K562 (cell line): ENCODE measurements around the gene SLC25A10. TPM values are rescaled to one million over a fixed set of nuclear protein-coding genes. Genes with fewer than 3 reads are reported as not detected.

ENCODE experiments used
- ATAC-seq: fragments of 200-7000 bp; cut with Tn5 transposase; 3 replicates; pipeline ENCODE4 v1.9.1; 2020; ENCODE audit warnings: moderate library complexity
- BruUV-seq: library from RNA; stranded (reverse); fragments of 400-500 nt; replicated peaks from 2 replicates; lab custom pipeline; 2021; lab: Mats Ljungman, UMichigan
- CTCF ChIA-PET: fragments of 300-600 bp; formaldehyde crosslinking; extraction: SDS; loops from one replicate; lab custom pipeline; 2021; ENCODE audit warnings: low intra/inter-chr PET ratio; lab: Yijun Ruan, JAX
- POLR2A ChIA-PET: fragments of 300-600, 350-650 bp; sonication (Branson Sonifier 250); formaldehyde crosslinking; extraction: SDS; loops from one replicate; lab custom pipeline; 2021; ENCODE audit warnings: antibody characterized with exemption, inconsistent platforms; lab: Yijun Ruan, JAX
- DNase-seq, 4 experiments: peaks; one replicate each; pipeline versions ENCODE4 v3.0.0 to v3.0.0-alpha.2; 2011 to 2018; ENCODE audit warnings: low spot score in 3 of 4, mixed read lengths in 3 of 4; ENCODE audit errors: extremely low read depth in 1 of 4
- FAIRE-seq: peaks from 2 replicates; lab custom pipeline; 2011; peaks lifted over from hg19 to GRCh38; lab: Jason Lieb, UNC
- H2AFZ ChIP-seq: 2 replicates; pipeline ENCODE4 v1.6.0; 2011; ENCODE audit warnings: low read depth, low read length, control low read depth, inconsistent platforms
- H3K27ac ChIP-seq: fragments of 200-600 bp; 3 replicates; pipeline ENCODE4 v1.8.0; 2011; ENCODE audit warnings: low read depth, mild to moderate bottlenecking, control low read depth, inconsistent platforms, low read length, moderate library complexity, mixed read lengths; ENCODE audit errors: extremely low read depth
- H3K27me3 ChIP-seq, 2 experiments: fragments of 300-600 bp in 1 of 2; 2 replicates in 1 of 2; 3 replicates in 1 of 2; pipeline versions ENCODE4 v1.6.0 to v1.8.0; 2011; ENCODE audit warnings: inconsistent platforms in 2 of 2, low read length in 2 of 2, mild to moderate bottlenecking in 1 of 2, mixed read lengths in 1 of 2, moderate library complexity in 1 of 2; ENCODE audit not compliant: control insufficient read depth in 2 of 2, insufficient read depth in 2 of 2
- H3K36me3 ChIP-seq: fragments of 300-600 bp; 3 replicates; pipeline ENCODE4 v1.8.0; 2011; ENCODE audit warnings: mild to moderate bottlenecking, low read length, inconsistent platforms; ENCODE audit not compliant: control insufficient read depth, insufficient read depth
- H3K4me1 ChIP-seq, 2 experiments: fragments of 200-600 bp in 1 of 2; replicated peaks in 1 of 2; 2 replicates in 1 of 2; 3 replicates in 1 of 2; pipeline versions ENCODE4 v1.5.1 to v1.8.0; 2011; ENCODE audit warnings: inconsistent platforms in 2 of 2, low read length in 2 of 2, mild to moderate bottlenecking in 1 of 2, mixed read lengths in 1 of 2, moderate library complexity in 1 of 2; ENCODE audit not compliant: control insufficient read depth in 2 of 2, insufficient read depth in 2 of 2
- H3K4me2 ChIP-seq: 2 replicates; pipeline ENCODE4 v1.6.1; 2011; ENCODE audit warnings: low read length, control low read depth, inconsistent platforms, mixed read lengths; ENCODE audit not compliant: insufficient read depth
- H3K4me3 ChIP-seq: fragments of 200-600 bp; sonication (generic), shearing (Covaris generic); 2 replicates; pipeline ENCODE4 v1.5.1; 2016; ENCODE audit warnings: control low read depth, inconsistent platforms
- H3K79me2 ChIP-seq: fragments of 200-600 bp; 3 replicates; pipeline ENCODE4 v1.8.0; 2011; ENCODE audit warnings: low read length, inconsistent platforms; ENCODE audit not compliant: control insufficient read depth, insufficient read depth
- H3K9ac ChIP-seq, 2 experiments: 2 replicates each; pipeline versions ENCODE4 v1.6.0 to v1.6.1; 2011; ENCODE audit warnings: low read depth in 2 of 2, low read length in 2 of 2, control low read depth in 1 of 2, inconsistent platforms in 1 of 2, mild to moderate bottlenecking in 1 of 2, mixed read lengths in 1 of 2; ENCODE audit not compliant: insufficient read depth in 1 of 2
- H3K9me1 ChIP-seq: one replicate; pipeline ENCODE4 v1.6.0; 2011; ENCODE audit warnings: inconsistent platforms, mild to moderate bottlenecking, low read length, moderate library complexity; ENCODE audit not compliant: control insufficient read depth, insufficient read depth
- H3K9me3 ChIP-seq: replicated peaks from 2 replicates; pipeline ENCODE4 v1.5.1; 2011; ENCODE audit warnings: low read depth, low read length, inconsistent platforms; ENCODE audit not compliant: control insufficient read depth, insufficient read depth
- H4K20me1 ChIP-seq: replicated peaks from 2 replicates; pipeline ENCODE4 v1.6.1; 2011; ENCODE audit warnings: low read length, inconsistent platforms, mixed read lengths; ENCODE audit not compliant: control insufficient read depth, insufficient read depth
- HDAC1 ChIP-seq, 2 experiments: fragments of 450-650 bp; IDR thresholded peaks; 2 replicates each; pipeline ENCODE4 v1.6.1; 2016 to 2017; ENCODE audit warnings: inconsistent platforms in 1 of 2, mild to moderate bottlenecking in 1 of 2, moderate library complexity in 1 of 2
- KDM4B ChIP-seq, 2 experiments: fragments of 450-650 bp in 1 of 2; sonication (generic) in 1 of 2; IDR thresholded peaks; 2 replicates each; pipeline ENCODE4 v1.6.1; 2016 to 2017; ENCODE audit warnings: borderline replicate concordance in 2 of 2, antibody characterized with exemption in 1 of 2, low read depth in 1 of 2, mild to moderate bottlenecking in 1 of 2
- PTBP1 ChIP-seq: fragments of 200-400 bp; formaldehyde crosslinking; IDR thresholded peaks from 2 replicates; pipeline ENCODE4 v1.6.1; 2017; ENCODE audit warnings: low read depth, low read length
- RBM22 ChIP-seq: fragments of 200-400 bp; formaldehyde crosslinking; IDR thresholded peaks from 2 replicates; pipeline ENCODE4 v1.6.1; 2018; ENCODE audit warnings: low read length, low read depth; ENCODE audit not compliant: poor library complexity, severe bottlenecking
- SP1 ChIP-seq: sonication (generic); formaldehyde crosslinking; IDR thresholded peaks from 2 replicates; pipeline ENCODE4 v1.8.1; 2022; ENCODE audit warnings: mild to moderate bottlenecking, missing genetic modification reagents
- SUPT5H ChIP-seq: fragments of 450-650 bp; IDR thresholded peaks from 2 replicates; pipeline ENCODE4 v1.6.1; 2016
- TEAD1 ChIP-seq, 2 experiments: fragments of 450-650 bp in 1 of 2; sonication (generic) in 1 of 2; formaldehyde crosslinking; IDR thresholded peaks; 2 replicates each; pipeline versions ENCODE4 v1.4.0 to v1.8.0; 2020 to 2022; ENCODE audit warnings: mild to moderate bottlenecking in 2 of 2, missing genetic modification reagents in 1 of 2
- YY1 ChIP-seq, 3 experiments: IDR thresholded peaks; 2 replicates each; pipeline ENCODE4 v1.6.1; 2011; ENCODE audit warnings: low read length in 2 of 3, mild to moderate bottlenecking in 2 of 3, moderate library complexity in 2 of 3, borderline replicate concordance in 1 of 3, control low read depth in 1 of 3, low read depth in 1 of 3; ENCODE audit not compliant: insufficient read depth in 3 of 3, insufficient replicate concordance in 2 of 3, control insufficient read depth in 1 of 3, insufficient read length in 1 of 3; ENCODE audit errors: extremely low read depth in 1 of 3
- WGBS: fragments of 100-300 bp; shearing (Covaris generic); methylation state at CpG from one replicate; pipeline ENCODE4 v1.1.6; 2016; ENCODE audit warnings: low coverage, mixed read lengths; ENCODE audit not compliant: insufficient coverage; ENCODE audit errors: missing lambda C conversion rate; 5-methylcytosine and 5-hydroxymethylcytosine counted together
- in situ Hi-C: fragments of 300-500 bp; cut with MboI; formaldehyde crosslinking; loops from 4 replicates; pipeline ENCODE4 v1.15.0; 2018; ENCODE audit warnings: inconsistent platforms, mixed read lengths
- intact Hi-C: fragments of 100-400 bp; cut with micrococcal nuclease; formaldehyde crosslinking; loops from 2 replicates; pipeline ENCODE4 v1.14.2; 2022
- polyA plus RNA-seq, 8 experiments: library from polyadenylated mRNA; depleted of rRNA in 4 of 8; stranded (reverse) in 5 of 8; unstranded in 3 of 8; fragments of >200 nt; fragmentation: Nextera tagmentation in 2 of 8; fragmentation: Illumina TruSeq in 1 of 8; extraction: Ambion mirVana in 2 of 8; extraction: Trizol in 1 of 8; gene quantifications; 2 replicates each; pipeline versions ENCODE4 v1.2.1 to v1.2.3, GENCODE V29; 2011 to 2014; ENCODE audit warnings: inconsistent platforms in 1 of 8, missing spikeins in 1 of 8
- total RNA-seq, 7 experiments: library from RNA; depleted of rRNA in 6 of 7; stranded (reverse); fragments of >200 nt in 6 of 7; fragmentation: Illumina TruSeq in 2 of 7; extraction: Trizol in 2 of 7; gene quantifications; 2 replicates each; pipeline versions ENCODE4 v1.2.1 to v1.2.3, GENCODE V29; 2011 to 2021; ENCODE audit warnings: low replicate concordance in 1 of 7
- TF ChIP-seq, protein P1 (sequence below): fragments of 250-450 bp; sonication (Bioruptor Pico); IDR thresholded peaks from 2 replicates; pipeline ENCODE4 v1.5.0; 2021
- TF ChIP-seq, protein P2 (sequence below): fragments of 450-650 bp; IDR thresholded peaks from 2 replicates; pipeline ENCODE4 v1.6.1; 2016; ENCODE audit warnings: borderline replicate concordance
- TF ChIP-seq, protein P3 (sequence below), 2 experiments: IDR thresholded peaks; 2 replicates each; pipeline ENCODE4 v1.6.1; 2011; ENCODE audit warnings: borderline replicate concordance in 1 of 2, control low read depth in 1 of 2, low read depth in 1 of 2, low read length in 1 of 2, mild to moderate bottlenecking in 1 of 2, mixed read lengths in 1 of 2, moderate library complexity in 1 of 2; ENCODE audit not compliant: insufficient read depth in 1 of 2, insufficient read length in 1 of 2, poor library complexity in 1 of 2, severe bottlenecking in 1 of 2; ENCODE audit errors: extremely low read depth in 1 of 2

Gene SLC25A10
- total and polyA plus RNA-seq, 9 of the 15 experiments (the other 6 are each of a cell fraction or from before 2014, with no cell fraction given): 0.10 to 85.6 (median 34.3) TPM

DNA sequence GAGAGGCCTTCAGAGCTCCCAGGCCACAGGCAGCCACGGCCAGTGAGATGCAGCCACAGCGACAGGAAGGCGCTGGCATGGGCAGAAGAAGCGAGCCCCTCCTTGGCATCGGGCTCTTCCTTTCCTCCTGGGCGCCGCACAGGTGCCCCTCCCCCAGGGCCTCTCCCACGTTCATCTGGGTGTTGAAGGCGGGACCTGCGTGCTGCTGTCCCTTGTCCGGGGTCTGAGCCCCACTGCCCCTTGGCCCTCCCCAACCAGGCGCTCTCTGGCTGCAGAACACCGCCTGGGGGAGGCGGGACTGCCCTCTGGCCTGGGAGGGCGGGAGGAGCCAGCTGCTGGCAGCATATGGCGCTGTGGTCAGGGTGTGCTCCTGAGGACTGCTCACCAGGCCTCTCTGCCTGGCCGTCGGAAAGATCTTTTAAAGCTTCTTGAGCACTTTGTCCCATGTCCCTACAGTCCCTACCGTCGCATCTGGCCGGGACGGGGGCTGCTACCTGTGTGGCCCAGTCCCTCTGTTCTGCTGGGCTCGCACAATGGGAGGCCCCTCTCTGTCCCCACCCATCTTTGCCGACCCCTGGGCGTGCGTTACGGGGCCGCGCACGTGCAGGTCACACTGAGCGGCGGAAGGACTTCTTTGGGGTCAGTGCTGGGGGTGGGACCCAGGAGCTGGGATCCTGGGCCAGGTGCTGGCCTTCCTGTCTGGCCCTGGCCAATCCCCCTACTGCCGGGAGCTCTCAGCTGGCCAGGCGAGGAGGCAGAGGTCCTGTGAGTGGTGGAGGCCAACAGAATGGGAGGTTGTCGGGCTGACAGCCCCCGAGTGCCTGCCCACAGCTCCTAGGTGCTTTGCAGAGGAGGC is 1.7 kb downstream of the SLC25A10 start:
- intact Hi-C loops (no loop called here), in situ Hi-C loops (no loop called here)
- 20% methylated on average over 30 of the region's 36 CpGs for WGBS
- DNase-seq: peak; percentile 65 to 72 (median 69)
- peak; percentile 53 for ATAC-seq
- peak; percentile 32 for FAIRE-seq
- H3K27me3 ChIP-seq: no peaks in the 10 kb centered on the region
- H3K9me3 ChIP-seq: no peaks in the 10 kb centered on the region
- peaks cover 12% of the 10 kb centered on the region for H4K20me1 ChIP-seq
- H3K4me3 ChIP-seq: peak overlapping the region; percentile 93
- CTCF ChIA-PET: no interaction called here
- H3K9ac ChIP-seq: peak overlapping the region; percentile 80 to 95
- peaks cover 23 to 82% of the 10 kb centered on the region in 2 experiments for H3K4me1 ChIP-seq
- BruUV-seq: no TSS peak
- H3K4me2 ChIP-seq: peak overlapping the region; percentile 92
- peaks cover 35% of the 10 kb centered on the region for H3K79me2 ChIP-seq
- POLR2A ChIA-PET: interaction anchor here (0.6 to 5.2 kb wide), 9 partner anchors 10 to 224 kb away, joined by 3 to 59 read pairs (median 4); partner anchors contain the start of genes CCDC137, MRPL12 and OXLD1
- H3K9me1 ChIP-seq: peaks cover under 1% of the 10 kb centered on the region
- H2AFZ ChIP-seq: no peak overlapping the region
- H3K36me3 ChIP-seq: peaks cover 51% of the 10 kb centered on the region; the same call in 1 of the 3 replicates
- peak overlapping the region; percentile 88 for H3K27ac ChIP-seq
- TF ChIP-seq, protein P1, sequence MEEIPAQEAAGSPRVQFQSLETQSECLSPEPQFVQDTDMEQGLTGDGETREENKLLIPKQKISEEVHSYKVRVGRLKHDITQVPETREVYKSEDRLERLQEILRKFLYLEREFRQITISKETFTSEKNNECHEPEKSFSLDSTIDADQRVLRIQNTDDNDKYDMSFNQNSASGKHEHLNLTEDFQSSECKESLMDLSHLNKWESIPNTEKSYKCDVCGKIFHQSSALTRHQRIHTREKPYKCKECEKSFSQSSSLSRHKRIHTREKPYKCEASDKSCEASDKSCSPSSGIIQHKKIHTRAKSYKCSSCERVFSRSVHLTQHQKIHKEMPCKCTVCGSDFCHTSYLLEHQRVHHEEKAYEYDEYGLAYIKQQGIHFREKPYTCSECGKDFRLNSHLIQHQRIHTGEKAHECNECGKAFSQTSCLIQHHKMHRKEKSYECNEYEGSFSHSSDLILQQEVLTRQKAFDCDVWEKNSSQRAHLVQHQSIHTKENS (CRISPR knock-in tag): no peak
- TF ChIP-seq HDAC1 (IDR thresholded peaks at IDR 0.05): 0 out of 4 replicates have a peak, but pooled peaks of 1 of the 2 experiments have one; percentile 31
- TF ChIP-seq, protein P2, sequence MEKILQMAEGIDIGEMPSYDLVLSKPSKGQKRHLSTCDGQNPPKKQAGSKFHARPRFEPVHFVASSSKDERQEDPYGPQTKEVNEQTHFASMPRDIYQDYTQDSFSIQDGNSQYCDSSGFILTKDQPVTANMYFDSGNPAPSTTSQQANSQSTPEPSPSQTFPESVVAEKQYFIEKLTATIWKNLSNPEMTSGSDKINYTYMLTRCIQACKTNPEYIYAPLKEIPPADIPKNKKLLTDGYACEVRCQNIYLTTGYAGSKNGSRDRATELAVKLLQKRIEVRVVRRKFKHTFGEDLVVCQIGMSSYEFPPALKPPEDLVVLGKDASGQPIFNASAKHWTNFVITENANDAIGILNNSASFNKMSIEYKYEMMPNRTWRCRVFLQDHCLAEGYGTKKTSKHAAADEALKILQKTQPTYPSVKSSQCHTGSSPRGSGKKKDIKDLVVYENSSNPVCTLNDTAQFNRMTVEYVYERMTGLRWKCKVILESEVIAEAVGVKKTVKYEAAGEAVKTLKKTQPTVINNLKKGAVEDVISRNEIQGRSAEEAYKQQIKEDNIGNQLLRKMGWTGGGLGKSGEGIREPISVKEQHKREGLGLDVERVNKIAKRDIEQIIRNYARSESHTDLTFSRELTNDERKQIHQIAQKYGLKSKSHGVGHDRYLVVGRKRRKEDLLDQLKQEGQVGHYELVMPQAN: 0 out of 2 replicates have a peak, but pooled peaks have one; percentile 40
- TF ChIP-seq PTBP1: no peak
- peak; percentile 41; the same call in 1 of the 2 replicates for TF ChIP-seq SP1 (CRISPR knock-in tag)
- TF ChIP-seq SUPT5H: peak; percentile 40; the same call in 1 of the 2 replicates
- 0 out of 4 replicates have a peak, but pooled peaks of 1 of the 2 experiments have one; percentile 39 for TF ChIP-seq KDM4B (IDR thresholded peaks at IDR 0.05; ENCODE audit: borderline replicate concordance in 2 of 2, low read depth in 1 of 2)
- 0 out of 4 replicates have a peak, but pooled peaks of 1 of the 2 experiments have one; percentile 22 for TF ChIP-seq TEAD1 (CRISPR knock-in tag; IDR thresholded peaks at IDR 0.05)
- peak in 1 of 3 experiments; percentile 29 for TF ChIP-seq YY1 (IDR thresholded peaks at IDR 0.05; ENCODE audit: borderline replicate concordance in 1 of 3, control insufficient read depth in 1 of 3, extremely low read depth in 1 of 3, insufficient read depth in 3 of 3, insufficient read length in 1 of 3, insufficient replicate concordance in 2 of 3, low read depth in 1 of 3, low read length in 2 of 3)
- peak; percentile 76 for TF ChIP-seq RBM22
- TF ChIP-seq, protein P3, sequence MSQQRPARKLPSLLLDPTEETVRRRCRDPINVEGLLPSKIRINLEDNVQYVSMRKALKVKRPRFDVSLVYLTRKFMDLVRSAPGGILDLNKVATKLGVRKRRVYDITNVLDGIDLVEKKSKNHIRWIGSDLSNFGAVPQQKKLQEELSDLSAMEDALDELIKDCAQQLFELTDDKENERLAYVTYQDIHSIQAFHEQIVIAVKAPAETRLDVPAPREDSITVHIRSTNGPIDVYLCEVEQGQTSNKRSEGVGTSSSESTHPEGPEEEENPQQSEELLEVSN (IDR thresholded peaks at IDR 0.05; ENCODE audit: borderline replicate concordance in 1 of 2, extremely low read depth in 1 of 2, insufficient read depth in 1 of 2, insufficient read length in 1 of 2, low read depth in 1 of 2, low read length in 1 of 2, poor library complexity in 1 of 2, severe bottlenecking in 1 of 2): peak in 1 of 2 experiments; percentile 65
